22Rv1 (cell line): ENCODE measurements around the gene SLC4A9.

Experiments used
- ZFX ChIP-seq: fragments of 450-650 bp; IDR thresholded peaks from 2 replicates; pipeline ENCODE4 v1.6.1; 2017; ENCODE audit warnings: antibody characterized with exemption, borderline replicate concordance
- TF ChIP-seq, protein P1 (sequence below): fragments of 450-650 bp; IDR thresholded peaks from 2 replicates; pipeline ENCODE4 v1.5.1; 2017; ENCODE audit warnings: mild to moderate bottlenecking

- TF ChIP-seq, protein P1, sequence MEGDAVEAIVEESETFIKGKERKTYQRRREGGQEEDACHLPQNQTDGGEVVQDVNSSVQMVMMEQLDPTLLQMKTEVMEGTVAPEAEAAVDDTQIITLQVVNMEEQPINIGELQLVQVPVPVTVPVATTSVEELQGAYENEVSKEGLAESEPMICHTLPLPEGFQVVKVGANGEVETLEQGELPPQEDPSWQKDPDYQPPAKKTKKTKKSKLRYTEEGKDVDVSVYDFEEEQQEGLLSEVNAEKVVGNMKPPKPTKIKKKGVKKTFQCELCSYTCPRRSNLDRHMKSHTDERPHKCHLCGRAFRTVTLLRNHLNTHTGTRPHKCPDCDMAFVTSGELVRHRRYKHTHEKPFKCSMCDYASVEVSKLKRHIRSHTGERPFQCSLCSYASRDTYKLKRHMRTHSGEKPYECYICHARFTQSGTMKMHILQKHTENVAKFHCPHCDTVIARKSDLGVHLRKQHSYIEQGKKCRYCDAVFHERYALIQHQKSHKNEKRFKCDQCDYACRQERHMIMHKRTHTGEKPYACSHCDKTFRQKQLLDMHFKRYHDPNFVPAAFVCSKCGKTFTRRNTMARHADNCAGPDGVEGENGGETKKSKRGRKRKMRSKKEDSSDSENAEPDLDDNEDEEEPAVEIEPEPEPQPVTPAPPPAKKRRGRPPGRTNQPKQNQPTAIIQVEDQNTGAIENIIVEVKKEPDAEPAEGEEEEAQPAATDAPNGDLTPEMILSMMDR = peak; percentile 17; the same call in 1 of the 2 replicates
- no peak for TF ChIP-seq ZFX
Observed at GRCh38 chr5:140367256-140368013, 7.4 kb downstream of the SLC4A9 start.
